H1 (cell line): ENCODE measurements around the gene TMEM106C. TPM values are rescaled to one million over a fixed set of nuclear protein-coding genes. Genes with fewer than 3 reads are reported as not detected.

Experiments
- CTCF ChIA-PET: fragments of 300-600 bp; sonication (Branson Sonifier 250); formaldehyde crosslinking; loops from one replicate; lab custom pipeline; 2021; ENCODE audit not compliant: partially characterized antibody; lab: Charles Lee
- POLR2A ChIA-PET: fragments of 300-600 bp; sonication (Branson Sonifier 250); formaldehyde crosslinking; loops from one replicate; lab custom pipeline; 2021; ENCODE audit warnings: inconsistent platforms; ENCODE audit not compliant: partially characterized antibody; lab: Charles Lee
- DNase-seq, 2 experiments: peaks; one replicate each; pipeline versions ENCODE4 v3.0.0 to v3.0.0-alpha.2; 2010 to 2022; ENCODE audit warnings: low spot score in 2 of 2, low read depth in 1 of 2, mixed read lengths in 1 of 2
- FAIRE-seq: peaks from 2 replicates; lab custom pipeline; 2011; peaks lifted over from hg19 to GRCh38; lab: Jason Lieb, UNC
- H2AFZ ChIP-seq: 2 replicates; pipeline ENCODE4 v1.8.1; 2012; ENCODE audit warnings: low read length, inconsistent platforms
- H2AK5ac ChIP-seq: 2 replicates; pipeline ENCODE4 v1.6.1; 2013; ENCODE audit warnings: low read depth, low read length
- H2BK120ac ChIP-seq: replicated peaks from 2 replicates; pipeline ENCODE3; 2013; ENCODE audit warnings: low read depth, low read length, inconsistent platforms
- H2BK12ac ChIP-seq: 2 replicates; pipeline ENCODE4 v1.6.1; 2013; ENCODE audit warnings: low read depth, low read length
- H2BK15ac ChIP-seq: 2 replicates; pipeline ENCODE4 v1.6.1; 2013; ENCODE audit warnings: low read length
- H2BK20ac ChIP-seq: 2 replicates; pipeline ENCODE4 v1.6.1; 2013; ENCODE audit warnings: low read length
- H2BK5ac ChIP-seq: 2 replicates; pipeline ENCODE4 v1.6.1; 2013; ENCODE audit warnings: low read depth, low read length
- H3K14ac ChIP-seq: 2 replicates; pipeline ENCODE4 v1.6.1; 2013; ENCODE audit warnings: inconsistent platforms; ENCODE audit not compliant: insufficient read length
- H3K18ac ChIP-seq: 2 replicates; pipeline ENCODE4 v1.6.1; 2013; ENCODE audit warnings: low read length; ENCODE audit errors: extremely low read depth
- H3K23ac ChIP-seq: 2 replicates; pipeline ENCODE4 v1.6.1; 2013; ENCODE audit warnings: inconsistent platforms; ENCODE audit not compliant: insufficient read length
- H3K23me2 ChIP-seq: 2 replicates; pipeline ENCODE4 v1.6.1; 2013; ENCODE audit warnings: low read depth, low read length
- H3K27ac ChIP-seq: 2 replicates; pipeline ENCODE4 v1.6.1; 2011; ENCODE audit warnings: low read depth, low read length, inconsistent platforms
- H3K27me3 ChIP-seq, 4 experiments: replicated peaks in 1 of 4; 1 replicate in 1 of 4; 2 replicates in 3 of 4; pipeline versions ENCODE4 v1.6.1 to v1.8.1; 2011 to 2013; ENCODE audit warnings: low read length in 3 of 4, mild to moderate bottlenecking in 3 of 4, inconsistent platforms in 2 of 4, mixed read lengths in 2 of 4, moderate library complexity in 1 of 4; ENCODE audit not compliant: control insufficient read depth in 3 of 4, insufficient read depth in 3 of 4; ENCODE audit errors: extremely low read depth in 1 of 4
- H3K36me3 ChIP-seq, 4 experiments: 2 replicates each; pipeline versions ENCODE4 v1.6.1 to v1.8.1; 2011 to 2013; ENCODE audit warnings: mild to moderate bottlenecking in 4 of 4, low read length in 3 of 4, moderate library complexity in 2 of 4, control low read depth in 1 of 4, inconsistent platforms in 1 of 4; ENCODE audit not compliant: insufficient read depth in 4 of 4, control insufficient read depth in 2 of 4
- H3K4ac ChIP-seq: replicated peaks from 2 replicates; pipeline ENCODE3; 2013; ENCODE audit warnings: low read length, low read depth, mixed read lengths, inconsistent platforms; ENCODE audit not compliant: insufficient read length
- H3K4me1 ChIP-seq, 4 experiments: replicated peaks in 1 of 4; 1 replicate in 1 of 4; 2 replicates in 3 of 4; pipeline versions ENCODE4 v1.6.1 to v1.8.1; 2011 to 2013; ENCODE audit warnings: low read length in 3 of 4, inconsistent platforms in 2 of 4, mixed read lengths in 1 of 4; ENCODE audit not compliant: insufficient read depth in 4 of 4, control insufficient read depth in 3 of 4
- H3K4me2 ChIP-seq, 2 experiments: 2 replicates each; pipeline versions ENCODE4 v1.6.1 to v1.8.1; 2011 to 2013; ENCODE audit warnings: low read depth in 2 of 2, low read length in 2 of 2, control low read depth in 1 of 2, inconsistent platforms in 1 of 2, mild to moderate bottlenecking in 1 of 2; ENCODE audit not compliant: insufficient read depth in 1 of 2
- H3K4me3 ChIP-seq, 4 experiments: fragments of 200-600, 300-600 bp in 1 of 4; sonication (generic), shearing (Covaris generic), sonication (Bioruptor Twin) in 1 of 4; 2 replicates each; pipeline versions ENCODE4 v1.5.1 to v1.8.1; 2011 to 2016; ENCODE audit warnings: low read length in 4 of 4, low read depth in 3 of 4, control low read depth in 2 of 4, inconsistent platforms in 2 of 4, mild to moderate bottlenecking in 2 of 4, mixed read lengths in 1 of 4, moderate library complexity in 1 of 4; ENCODE audit not compliant: insufficient read depth in 2 of 4; ENCODE audit errors: extremely low read depth in 1 of 4
- H3K56ac ChIP-seq: replicated peaks from 2 replicates; pipeline ENCODE3; 2013; ENCODE audit warnings: low read depth, mild to moderate bottlenecking, mixed read lengths, low read length, inconsistent platforms; ENCODE audit not compliant: insufficient read length
- H3K79me1 ChIP-seq: 2 replicates; pipeline ENCODE4 v1.6.1; 2013; ENCODE audit warnings: low read depth, low read length, control low read depth
- H3K79me2 ChIP-seq, 2 experiments: 2 replicates each; pipeline versions ENCODE4 v1.6.1 to v1.8.1; 2012 to 2013; ENCODE audit warnings: low read length in 2 of 2, mild to moderate bottlenecking in 2 of 2, inconsistent platforms in 1 of 2; ENCODE audit not compliant: insufficient read depth in 2 of 2, control insufficient read depth in 1 of 2
- H3K9ac ChIP-seq, 4 experiments: replicated peaks in 1 of 4; 1 replicate in 1 of 4; 2 replicates in 3 of 4; pipeline versions ENCODE4 v1.6.1 to v1.8.1; 2011 to 2013; ENCODE audit warnings: low read depth in 3 of 4, low read length in 3 of 4, control low read depth in 2 of 4, mild to moderate bottlenecking in 2 of 4, moderate library complexity in 2 of 4, inconsistent platforms in 1 of 4; ENCODE audit errors: extremely low read depth in 1 of 4
- H3K9me3 ChIP-seq, 2 experiments: 2 replicates each; pipeline versions ENCODE4 v1.6.1 to v1.8.1; 2012 to 2013; ENCODE audit warnings: mild to moderate bottlenecking in 2 of 2, moderate library complexity in 2 of 2, control low read depth in 1 of 2, inconsistent platforms in 1 of 2, low read depth in 1 of 2, low read length in 1 of 2, mixed read lengths in 1 of 2; ENCODE audit not compliant: insufficient read depth in 2 of 2
- H4K20me1 ChIP-seq, 2 experiments: replicated peaks in 1 of 2; 2 replicates each; pipeline versions ENCODE3 to v1.8.1; 2011 to 2013; ENCODE audit warnings: inconsistent platforms in 2 of 2, low read length in 2 of 2, mild to moderate bottlenecking in 1 of 2; ENCODE audit not compliant: insufficient read depth in 2 of 2, control insufficient read depth in 1 of 2
- H4K5ac ChIP-seq: 2 replicates; pipeline ENCODE4 v1.6.1; 2013; ENCODE audit warnings: low read length, low read depth, mixed read lengths, inconsistent platforms; ENCODE audit not compliant: insufficient read length
- H4K8ac ChIP-seq: 2 replicates; pipeline ENCODE4 v1.8.0; 2013; ENCODE audit warnings: mild to moderate bottlenecking, moderate library complexity, low read length, inconsistent platforms; ENCODE audit not compliant: insufficient read depth; ENCODE audit errors: extremely low read depth
- H4K91ac ChIP-seq: replicated peaks from 2 replicates; pipeline ENCODE3; 2013; ENCODE audit warnings: low read length, mixed read lengths, inconsistent platforms; ENCODE audit not compliant: insufficient read length
- CBX8 ChIP-seq: fragments of 300-800, 300-1000 bp; sonication (generic); IDR thresholded peaks from 2 replicates; pipeline ENCODE4 v1.7.1; 2016; ENCODE audit warnings: low read depth, low read length, borderline replicate concordance
- SIN3A ChIP-seq, 2 experiments: IDR thresholded peaks in 1 of 2; conservative IDR thresholded peaks in 1 of 2; 2 replicates each; pipeline ENCODE4 v1.6.1; 2011 to 2012; ENCODE audit warnings: low read length in 2 of 2, improper control_type of control experiment in 1 of 2, low read depth in 1 of 2, mild to moderate bottlenecking in 1 of 2
- WGBS, 2 experiments: shearing (Covaris generic) in 1 of 2; methylation state at CpG; one replicate each; pipeline versions ENCODE4 v1.1.6 to v1.1.7; 2013 to 2015; ENCODE audit warnings: low lambda C conversion rate in 2 of 2, mixed read lengths in 2 of 2, inconsistent platforms in 1 of 2, low coverage in 1 of 2, missing lambda C conversion rate in 1 of 2; ENCODE audit not compliant: insufficient replicate concordance in 2 of 2, insufficient coverage in 1 of 2, insufficient read length in 1 of 2; ENCODE audit errors: extremely low coverage in 1 of 2, missing lambda C conversion rate in 1 of 2; 5-methylcytosine and 5-hydroxymethylcytosine counted together
- polyA plus RNA-seq, 7 experiments: library from polyadenylated mRNA; depleted of rRNA in 3 of 7; stranded (reverse) in 5 of 7; unstranded in 2 of 7; fragments of >200 nt in 5 of 7; fragments of 200-250 nt in 2 of 7; gene quantifications; 1 replicate in 5 of 7; 2 replicates in 1 of 7; 4 replicates in 1 of 7; pipeline versions ENCODE4 v1.2.1 to v1.2.3, GENCODE V29; 2011 to 2013; ENCODE audit warnings: missing spikeins in 2 of 7, mixed read lengths in 2 of 7
- total RNA-seq: library from RNA; stranded (reverse); fragmentation: NEBNext Ultra II Directional; extraction: Animal tissue kit (Norgen Biotek cat#: 25700); gene quantifications from 2 replicates; pipeline ENCODE4 v1.2.1, GENCODE V29; 2021
- TF ChIP-seq, protein P1 (sequence below): IDR thresholded peaks from 2 replicates; pipeline ENCODE4 v1.6.1; 2012; ENCODE audit warnings: inconsistent platforms

TMEM106C gene
- total and polyA plus RNA-seq, 2 of the 8 experiments (the other 6 are each of a cell fraction or from before 2014, with no cell fraction given), result 36.6 to 45.3 TPM

DNA sequence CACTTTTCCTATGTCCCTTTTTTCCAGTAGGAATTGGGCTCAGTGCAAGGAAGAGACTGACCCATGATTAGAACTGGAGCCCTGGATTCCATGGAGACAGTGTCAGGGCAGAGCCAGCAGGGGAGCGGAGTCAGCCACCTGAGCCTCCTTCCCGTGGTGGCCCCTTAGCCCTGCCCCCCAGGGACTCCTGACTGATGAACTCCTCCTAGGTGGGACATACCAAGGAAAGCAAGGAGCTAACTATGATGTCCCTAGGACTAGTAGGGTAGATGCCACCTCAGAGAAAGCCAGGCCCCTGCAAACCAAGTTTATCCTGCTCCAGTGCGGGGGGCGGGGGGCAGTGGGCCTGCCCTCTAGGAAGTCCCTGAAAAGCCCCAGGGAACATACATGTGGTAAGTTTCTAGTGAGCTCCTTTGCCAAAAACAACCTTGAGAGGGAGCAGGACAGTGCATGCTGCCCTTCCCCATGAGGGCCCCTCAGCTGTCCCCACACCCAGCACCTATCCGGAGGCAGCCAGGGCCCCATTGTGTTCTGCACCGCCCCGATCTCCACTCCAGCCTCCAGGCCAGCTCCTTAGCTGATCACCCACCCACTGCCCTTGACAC is 47.1 kb downstream of the TMEM106C start:
- Histone ChIP-seq H2AFZ (no peak overlapping the region), H3K14ac (no peak overlapping the region), H3K27me3 (peaks cover 86 to 100% (median 96%) of the 10 kb centered on the region in 4 experiments), H2BK12ac (no peak overlapping the region), H3K79me1 (no peaks in the 10 kb centered on the region), H4K20me1 (peaks cover 0 to 6% of the 10 kb centered on the region in 2 experiments), H2BK20ac (no peak overlapping the region), H3K4ac (no peak overlapping the region), H3K4me2 (no peak overlapping the region), H2BK15ac (no peak overlapping the region), H4K91ac (no peak overlapping the region), H3K4me3 (no peak overlapping the region), H2BK5ac (no peak overlapping the region), H3K18ac (no peak overlapping the region), H2BK120ac (no peak overlapping the region), H3K4me1 (peaks cover 0 to 5% (median 0%) of the 10 kb centered on the region in 4 experiments; a peak in 1 of 7 replicates), H4K5ac (no peak overlapping the region), H3K36me3 (no peaks in the 10 kb centered on the region), H3K9me3 (no peaks in the 10 kb centered on the region), H3K9ac (no peak overlapping the region), H3K56ac (no peak overlapping the region), H3K23ac (no peak overlapping the region), H2AK5ac (no peak overlapping the region), H3K23me2 (peaks cover under 1% of the 10 kb centered on the region), H4K8ac (no peak overlapping the region), H3K79me2 (no peaks in the 10 kb centered on the region), H3K27ac (no peak overlapping the region)
- ChIA-PET CTCF (interaction anchor here (0.8 to 1.4 kb wide), 4 partner anchors 11 to 52 kb away, joined by 3 to 6 read pairs (median 5); no protein-coding TSS in a partner anchor), POLR2A (interaction anchor here (1.4 kb wide), 1 partner anchor 12 kb away, joined by 3 read pairs; no protein-coding TSS in a partner anchor)
- no peak for FAIRE-seq
- DNase-seq, result no peak
- no peak for TF ChIP-seq CBX8
- no peak for TF ChIP-seq SIN3A (conservative IDR thresholded peaks at IDR 0.05 in 1 of 2, IDR thresholded peaks at IDR 0.05 in 1 of 2; ENCODE audit: low read depth in 1 of 2, low read length in 2 of 2)
- TF ChIP-seq, protein P1, sequence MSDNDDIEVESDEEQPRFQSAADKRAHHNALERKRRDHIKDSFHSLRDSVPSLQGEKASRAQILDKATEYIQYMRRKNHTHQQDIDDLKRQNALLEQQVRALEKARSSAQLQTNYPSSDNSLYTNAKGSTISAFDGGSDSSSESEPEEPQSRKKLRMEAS, result no peak
- 61% methylated on average over 7 of the region's 7 CpGs; no CpG with 5 or more reads in 1 of the 2 experiments for WGBS, 2 experiments
